HG02610 (cell line): ENCODE results near the gene APPBP2.
"Not testable (repeated sequence)": the region's sequence is repeated elsewhere in the genome, so short reads cannot be mapped to it uniquely, and the experiment has no call there.

Source experiments
- ATAC-seq: cut with Tn5 transposase; IDR thresholded peaks from one replicate; pipeline ENCODE4 v1.9.1; 2021; ENCODE audit warnings: mild to moderate bottlenecking, moderate library complexity; ENCODE audit not compliant: unreplicated experiment

The APPBP2 gene

GRCh38 chr17:60534613-60535157, 8.6 kb upstream of the APPBP2 start:
- no peak for ATAC-seq

DNA sequence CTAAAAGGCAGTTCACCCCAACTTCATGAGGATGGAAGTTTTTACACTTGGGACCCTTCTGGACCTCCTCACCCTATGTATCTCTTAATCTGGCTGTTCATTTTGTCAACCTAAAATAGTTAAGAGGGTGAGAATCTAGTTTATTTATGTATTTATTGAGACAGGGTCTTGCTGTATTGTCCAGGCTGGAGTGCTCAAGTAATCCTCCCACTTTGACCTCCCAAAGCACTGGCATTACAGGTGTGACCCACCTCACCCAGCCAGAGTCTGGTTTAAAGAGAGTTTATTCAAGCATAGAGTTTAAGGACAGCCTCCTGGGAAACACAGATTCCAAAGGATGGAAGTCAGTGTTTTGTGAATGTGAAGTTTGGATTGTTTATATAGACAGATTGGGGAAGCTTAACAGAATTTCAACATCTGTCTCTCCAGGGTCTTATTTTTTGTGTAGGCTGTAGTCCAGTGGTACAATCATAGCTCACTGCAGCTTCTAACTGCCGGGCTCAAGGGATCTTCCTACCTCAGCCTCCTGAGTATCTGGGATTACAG, 8.0 kb upstream of the APPBP2 start:
- ATAC-seq: no peak

GRCh38 chr17:60529806-60530205, 3.8 kb upstream of the APPBP2 start:
- no peak for ATAC-seq

- no peak for ATAC-seq
Measured at GRCh38 chr17:60528828-60529227, 2.8 kb upstream of the APPBP2 start.

DNA sequence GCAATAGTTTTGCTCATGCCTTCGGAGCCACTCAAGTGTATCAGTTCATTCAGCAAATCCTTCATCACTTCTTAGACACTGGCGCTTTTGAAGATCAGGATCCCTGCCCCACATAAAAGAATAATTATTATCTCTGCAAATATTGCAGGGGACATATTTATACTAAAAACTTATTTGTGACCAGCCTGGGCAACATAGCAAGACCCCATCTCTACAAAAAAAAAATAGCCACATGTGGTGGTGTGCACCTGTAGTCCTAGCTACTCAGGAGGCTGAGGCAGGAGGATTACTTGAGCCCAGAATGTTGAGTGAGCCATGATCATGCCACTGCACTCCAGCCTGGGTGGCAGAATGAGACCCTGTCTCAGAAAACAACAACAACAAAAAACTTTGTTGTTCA, 1.7 kb upstream of the APPBP2 start:
- no peak for ATAC-seq

GRCh38 chr17:60526726-60527125, 684 bp upstream of the APPBP2 start:
- ATAC-seq: no peak

GRCh38 chr17:60525328-60525684, 736 bp downstream of the APPBP2 start:
- ATAC-seq: no peak

- no peak for ATAC-seq
Measured at GRCh38 chr17:60524463-60525327, 1.3 kb downstream of the APPBP2 start.

GRCh38 chr17:60523822-60524221, 2.2 kb downstream of the APPBP2 start:
- no peak for ATAC-seq

DNA sequence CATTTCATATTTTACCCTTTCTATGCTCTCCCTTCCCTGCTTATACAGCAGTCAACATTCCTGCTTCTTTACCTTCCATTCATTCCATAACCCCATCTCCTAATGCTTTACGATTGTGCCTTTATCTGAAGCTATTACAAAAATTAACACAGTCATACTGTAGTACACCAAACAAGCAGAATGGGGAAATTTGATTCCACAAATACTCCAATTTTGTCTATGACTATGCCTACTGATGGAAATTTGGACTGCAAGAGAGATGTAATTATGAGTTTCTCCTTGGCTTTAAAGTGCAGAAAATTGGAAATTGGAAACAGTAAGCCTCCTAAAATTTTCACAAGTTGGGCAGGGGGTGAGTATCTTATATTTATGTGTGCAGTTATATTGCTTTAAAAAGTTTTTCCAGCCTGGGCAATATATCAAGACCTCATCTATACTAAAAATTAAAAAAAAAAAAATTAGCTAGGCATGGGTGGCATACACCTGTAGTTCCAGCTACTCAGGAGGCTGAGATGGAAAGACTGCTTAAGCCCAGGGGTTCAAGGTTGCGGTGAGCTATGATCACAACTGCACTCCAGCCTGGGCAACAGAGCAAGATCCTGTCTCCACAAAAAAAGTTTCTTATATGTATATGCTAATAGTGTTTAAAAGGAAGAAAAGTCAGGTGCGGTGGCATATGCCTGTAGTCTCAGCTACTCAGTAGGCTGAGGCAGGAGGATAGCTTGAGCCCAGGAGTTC, 3.0 kb downstream of the APPBP2 start:
- no peak for ATAC-seq

- no peak for ATAC-seq
Measured at GRCh38 chr17:60519795-60520194, 6.2 kb downstream of the APPBP2 start.

GRCh38 chr17:60515683-60516082, 10.4 kb downstream of the APPBP2 start:
- ATAC-seq: not testable (repeated sequence)

- not testable (repeated sequence) for ATAC-seq
Measured at GRCh38 chr17:60515199-60515598, 10.8 kb downstream of the APPBP2 start.

DNA sequence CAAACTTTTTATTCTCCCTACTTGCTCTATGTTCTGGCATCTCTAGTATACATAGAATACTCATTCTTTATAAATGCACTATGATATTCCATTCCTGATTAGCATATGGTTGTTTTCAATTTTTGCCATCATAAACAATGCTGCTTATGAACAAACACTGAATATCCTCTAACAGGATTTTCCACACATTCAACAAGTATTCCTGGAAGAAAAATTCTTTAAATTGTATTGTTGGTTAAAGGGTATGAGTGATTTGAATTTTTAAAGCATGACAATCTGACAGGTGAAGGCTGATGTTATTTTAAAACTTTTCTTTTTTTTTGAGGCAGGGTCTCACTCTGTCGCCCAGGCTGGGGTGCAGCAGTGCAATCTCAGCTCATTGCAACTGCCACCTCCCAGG, 11.5 kb downstream of the APPBP2 start:
- ATAC-seq: no peak

- no peak for ATAC-seq
Measured at GRCh38 chr17:60514053-60514452, 12.0 kb downstream of the APPBP2 start.

DNA sequence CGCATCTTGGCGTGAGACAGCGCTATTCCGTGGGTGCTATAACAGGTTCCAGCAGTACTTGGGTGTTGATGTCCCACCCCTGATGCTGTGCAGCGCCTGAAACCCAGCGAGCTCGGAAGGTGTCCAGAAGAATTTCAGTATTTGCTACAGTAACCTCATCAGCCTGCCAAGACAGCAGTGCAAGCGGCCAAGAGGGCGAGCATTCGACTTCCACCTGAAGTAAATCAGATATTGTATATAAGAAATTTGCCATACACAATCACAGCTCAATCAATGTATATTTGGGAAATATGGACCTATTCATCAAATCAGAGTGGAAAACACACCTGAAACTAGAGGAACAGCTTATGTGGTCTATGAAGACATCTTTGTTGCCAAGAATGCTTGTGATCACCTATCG, 13.0 kb downstream of the APPBP2 start:
- no peak for ATAC-seq

GRCh38 chr17:60510723-60511122, 15.3 kb downstream of the APPBP2 start:
- ATAC-seq: no peak

GRCh38 chr17:60510031-60510430, 16.0 kb downstream of the APPBP2 start:
- ATAC-seq: no peak

DNA sequence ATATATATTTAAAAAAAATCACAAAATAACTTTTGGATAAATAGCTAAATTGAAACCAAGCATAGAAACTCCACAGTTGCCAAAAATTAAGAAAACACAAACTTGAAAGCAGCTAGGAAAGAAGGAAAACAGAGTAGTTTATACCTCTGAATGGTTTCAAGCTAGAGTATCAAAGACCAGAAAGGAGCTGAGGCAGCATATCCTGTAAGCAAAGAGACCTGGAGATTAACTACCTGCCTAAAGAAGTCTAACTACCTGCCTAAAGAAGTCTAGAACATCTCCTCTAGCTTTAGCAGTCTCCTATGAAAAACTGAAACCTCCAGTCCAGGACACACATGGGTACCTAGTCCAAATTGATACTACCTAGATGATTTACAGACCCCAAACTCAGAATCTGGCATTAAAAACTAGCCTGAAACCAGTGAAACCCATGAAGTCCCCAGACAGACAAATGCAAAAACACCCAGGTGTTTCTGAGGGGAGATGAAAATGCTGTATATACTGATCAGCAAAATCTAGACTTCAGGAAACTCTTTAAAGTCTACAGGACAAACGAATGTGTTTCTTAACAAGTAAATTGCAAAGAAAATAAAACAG, 17.6 kb downstream of the APPBP2 start:
- ATAC-seq: no peak

- ATAC-seq: no peak
Measured at GRCh38 chr17:60506312-60506711, 19.7 kb downstream of the APPBP2 start.

GRCh38 chr17:60502145-60502544, 23.9 kb downstream of the APPBP2 start:
- ATAC-seq: no peak
